GM19455 (cell line): ENCODE measurements around the gene OR10H2.
"Not testable (repeated sequence)": the region's sequence is repeated elsewhere in the genome, so short reads cannot be mapped to it uniquely, and the experiment has no call there.

Experiments
- ATAC-seq: cut with Tn5 transposase; IDR thresholded peaks from one replicate; pipeline ENCODE4 v1.9.1; 2021; ENCODE audit not compliant: unreplicated experiment

The OR10H2 gene

GRCh38 chr19:15759962-15760565 lies 32.2 kb downstream of the OR10H2 start:
- ATAC-seq = no peak

- ATAC-seq = no peak
These were observed 41.8 kb downstream of the OR10H2 start for GRCh38 chr19:15769586-15769985.

GRCh38 chr19:15774159-15774558 lies 46.3 kb downstream of the OR10H2 start:
- not testable (repeated sequence) for ATAC-seq

- ATAC-seq = no peak
These were observed 47.4 kb downstream of the OR10H2 start for GRCh38 chr19:15775249-15775648.

GRCh38 chr19:15776264-15776663 lies 48.4 kb downstream of the OR10H2 start:
- ATAC-seq = no peak

GRCh38 chr19:15776991-15777970 lies 49.5 kb downstream of the OR10H2 start:
- ATAC-seq = no peak
